22Rv1 (cell line): ENCODE data around the gene MAP4.

Source experiments
- CTCF ChIP-seq: fragments of 450-650 bp; IDR thresholded peaks from 2 replicates; pipeline ENCODE4 v1.5.1; 2017; ENCODE audit warnings: mild to moderate bottlenecking
- ZFX ChIP-seq: fragments of 450-650 bp; IDR thresholded peaks from 2 replicates; pipeline ENCODE4 v1.6.1; 2017; ENCODE audit warnings: antibody characterized with exemption, borderline replicate concordance

GRCh38 chr3:48004694-48005093 lies 11.5 kb downstream of the MAP4 start:
- TF ChIP-seq CTCF: no peak
- no peak for TF ChIP-seq ZFX
